ENCODE data around the gene CDC42EP3.

DNA sequence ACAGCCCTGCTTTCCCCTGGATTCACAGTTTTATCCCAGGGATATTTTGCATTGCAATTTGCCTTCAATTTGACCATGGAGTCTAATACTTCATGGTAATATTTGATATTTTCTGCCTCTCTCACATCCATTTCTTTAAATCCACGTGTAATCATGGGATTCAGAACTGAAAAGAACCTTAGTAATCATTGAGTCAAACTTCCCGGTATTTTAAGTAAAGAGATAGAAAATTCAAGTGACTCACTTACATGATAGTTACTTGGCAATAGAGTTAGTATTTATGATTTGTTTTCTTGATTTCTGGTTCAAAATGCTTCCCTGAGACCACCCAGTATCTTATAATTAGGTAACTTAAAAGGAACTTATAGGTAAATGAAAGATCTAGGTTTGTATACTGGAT lies 33.7 kb upstream of the CDC42EP3 start:
- TF ChIP-seq, protein P1, sequence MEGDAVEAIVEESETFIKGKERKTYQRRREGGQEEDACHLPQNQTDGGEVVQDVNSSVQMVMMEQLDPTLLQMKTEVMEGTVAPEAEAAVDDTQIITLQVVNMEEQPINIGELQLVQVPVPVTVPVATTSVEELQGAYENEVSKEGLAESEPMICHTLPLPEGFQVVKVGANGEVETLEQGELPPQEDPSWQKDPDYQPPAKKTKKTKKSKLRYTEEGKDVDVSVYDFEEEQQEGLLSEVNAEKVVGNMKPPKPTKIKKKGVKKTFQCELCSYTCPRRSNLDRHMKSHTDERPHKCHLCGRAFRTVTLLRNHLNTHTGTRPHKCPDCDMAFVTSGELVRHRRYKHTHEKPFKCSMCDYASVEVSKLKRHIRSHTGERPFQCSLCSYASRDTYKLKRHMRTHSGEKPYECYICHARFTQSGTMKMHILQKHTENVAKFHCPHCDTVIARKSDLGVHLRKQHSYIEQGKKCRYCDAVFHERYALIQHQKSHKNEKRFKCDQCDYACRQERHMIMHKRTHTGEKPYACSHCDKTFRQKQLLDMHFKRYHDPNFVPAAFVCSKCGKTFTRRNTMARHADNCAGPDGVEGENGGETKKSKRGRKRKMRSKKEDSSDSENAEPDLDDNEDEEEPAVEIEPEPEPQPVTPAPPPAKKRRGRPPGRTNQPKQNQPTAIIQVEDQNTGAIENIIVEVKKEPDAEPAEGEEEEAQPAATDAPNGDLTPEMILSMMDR (IDR thresholded peaks at IDR 0.05) = no peak
- no peak for TF ChIP-seq POLR2A (IDR thresholded peaks at IDR 0.05)
